ENCODE data around the gene H2BW1. TPM values are rescaled to one million over a fixed set of nuclear protein-coding genes. Genes with fewer than 3 reads are reported as not detected.
"Not testable (repeated sequence)": the region's sequence is repeated elsewhere in the genome, so short reads cannot be mapped to it uniquely, and the experiment has no call there.

Gene H2BW1
- total RNA-seq, 2 experiments from 2014 or later, result not detected

DNA sequence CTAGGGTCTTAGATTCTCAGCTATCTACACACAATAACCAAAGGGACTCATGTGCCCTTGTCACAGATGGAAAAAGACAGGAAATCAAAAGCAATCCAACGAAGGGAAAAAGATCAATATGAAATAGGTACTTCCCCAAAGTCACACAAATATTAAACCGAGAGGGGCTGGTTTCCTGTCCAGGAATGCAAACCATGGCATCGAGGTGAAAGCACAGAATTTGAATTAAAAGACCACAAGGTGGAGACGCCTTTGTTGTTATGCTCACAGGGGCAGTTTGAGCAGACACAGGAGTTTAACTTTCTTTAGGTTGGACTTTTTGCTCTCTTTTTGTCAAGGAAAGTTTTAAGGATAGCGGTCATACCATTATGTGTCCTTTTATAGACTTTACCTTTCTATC lies 14.3 kb downstream of the H2BW1 start:
- no peak for ATAC-seq
- ChIA-PET CTCF (no interaction called here), POLR2A (no interaction called here)
- Mint-ChIP-seq H3K36me3 (ENCODE audit: low read depth) (no peaks in the 10 kb centered on the region), H3K4me1 (ENCODE audit: low read depth) (no peaks in the 10 kb centered on the region), H3K4me3 (no peak overlapping the region), H3K9me3 (no peaks in the 10 kb centered on the region), H3K27me3 (no peaks in the 10 kb centered on the region), H3K27ac (no peak overlapping the region)
- TF ChIP-seq, protein P1, sequence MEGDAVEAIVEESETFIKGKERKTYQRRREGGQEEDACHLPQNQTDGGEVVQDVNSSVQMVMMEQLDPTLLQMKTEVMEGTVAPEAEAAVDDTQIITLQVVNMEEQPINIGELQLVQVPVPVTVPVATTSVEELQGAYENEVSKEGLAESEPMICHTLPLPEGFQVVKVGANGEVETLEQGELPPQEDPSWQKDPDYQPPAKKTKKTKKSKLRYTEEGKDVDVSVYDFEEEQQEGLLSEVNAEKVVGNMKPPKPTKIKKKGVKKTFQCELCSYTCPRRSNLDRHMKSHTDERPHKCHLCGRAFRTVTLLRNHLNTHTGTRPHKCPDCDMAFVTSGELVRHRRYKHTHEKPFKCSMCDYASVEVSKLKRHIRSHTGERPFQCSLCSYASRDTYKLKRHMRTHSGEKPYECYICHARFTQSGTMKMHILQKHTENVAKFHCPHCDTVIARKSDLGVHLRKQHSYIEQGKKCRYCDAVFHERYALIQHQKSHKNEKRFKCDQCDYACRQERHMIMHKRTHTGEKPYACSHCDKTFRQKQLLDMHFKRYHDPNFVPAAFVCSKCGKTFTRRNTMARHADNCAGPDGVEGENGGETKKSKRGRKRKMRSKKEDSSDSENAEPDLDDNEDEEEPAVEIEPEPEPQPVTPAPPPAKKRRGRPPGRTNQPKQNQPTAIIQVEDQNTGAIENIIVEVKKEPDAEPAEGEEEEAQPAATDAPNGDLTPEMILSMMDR (IDR thresholded peaks at IDR 0.05), result no peak
- intact Hi-C loops (cut with micrococcal nuclease), result no loop called here
- no peak for DNase-seq

DNA sequence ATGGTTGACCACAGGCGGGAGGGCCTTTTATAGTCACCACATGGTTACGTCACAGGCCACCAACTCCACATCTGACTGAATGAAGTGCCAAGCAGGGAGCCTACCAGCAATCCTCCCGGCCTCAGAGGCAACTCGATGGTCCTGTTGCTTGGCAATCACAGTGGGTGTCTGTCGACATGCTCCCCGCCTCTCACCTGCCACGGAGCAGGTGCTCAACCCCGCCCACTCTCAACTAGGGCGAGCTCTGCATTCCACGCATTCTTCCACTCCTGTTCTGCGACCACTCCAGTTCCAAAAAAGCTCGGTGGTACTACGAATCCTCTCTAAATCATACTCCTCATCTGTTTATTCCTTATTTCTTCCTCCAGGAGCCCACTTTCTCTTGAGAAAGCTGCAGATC lies 30.0 kb downstream of the H2BW1 start:
- H3K36me3 Mint-ChIP-seq (ENCODE audit: low read depth); ATAC-seq; DNase-seq; H3K4me1 Mint-ChIP-seq (ENCODE audit: low read depth); intact Hi-C loops (cut with micrococcal nuclease); H3K9me3 Mint-ChIP-seq; H3K4me3 Mint-ChIP-seq; H3K27ac Mint-ChIP-seq; POLR2A ChIA-PET; CTCF ChIA-PET; H3K27me3 Mint-ChIP-seq: not testable (repeated sequence)

DNA sequence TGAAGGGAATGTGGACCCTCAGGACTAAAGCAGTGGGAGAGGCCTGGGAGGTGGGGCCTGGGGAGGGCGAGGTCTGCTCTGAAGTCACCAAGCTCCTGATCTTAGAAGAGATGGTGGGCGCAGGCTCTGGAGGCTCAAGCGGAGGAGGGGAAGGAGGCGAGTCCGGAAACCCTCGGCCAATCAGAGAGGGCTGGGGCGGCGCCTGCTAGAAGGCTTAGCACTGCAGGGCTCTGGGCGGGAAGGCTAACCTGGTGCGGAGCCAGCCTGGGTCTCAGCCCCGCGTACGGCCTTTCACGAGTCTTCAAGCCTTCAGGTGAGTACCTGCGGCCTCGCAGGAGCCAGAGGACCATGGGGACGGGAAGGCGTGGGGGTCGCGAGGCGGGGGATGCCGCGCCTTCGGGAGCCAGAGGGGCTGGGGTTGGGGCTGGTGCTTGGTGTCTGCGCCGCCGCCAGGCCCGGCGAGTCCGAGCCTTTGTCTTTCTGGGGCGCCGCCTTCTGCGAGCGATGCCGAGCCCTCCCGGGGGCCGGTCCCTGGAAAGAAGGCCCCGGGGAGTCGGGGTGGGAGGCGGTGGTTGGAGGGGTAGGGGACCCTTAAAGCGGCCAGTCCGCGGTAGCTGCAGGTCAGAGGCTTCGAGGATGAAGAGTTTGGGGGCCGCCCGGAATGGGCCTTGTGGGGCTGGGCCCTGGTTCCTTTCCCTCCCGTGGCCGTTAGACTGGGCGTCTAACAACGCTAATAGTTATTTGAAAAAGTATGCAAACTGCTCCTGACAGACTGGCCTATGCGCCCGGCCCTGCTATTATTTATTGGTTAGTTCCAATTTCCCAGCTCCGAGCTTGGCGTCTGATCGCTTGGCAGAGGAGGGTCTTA lies 50.9 kb downstream of the H2BW1 start, which contains the start of gene TMSB15B:
TMSB15B (plus strand) TSS at position 217 of the 868 bp plus-strand sequence.
- DNase-seq; H3K4me3 Mint-ChIP-seq; POLR2A ChIA-PET; CTCF ChIA-PET; intact Hi-C loops (cut with micrococcal nuclease); H3K4me1 Mint-ChIP-seq (ENCODE audit: low read depth); H3K36me3 Mint-ChIP-seq (ENCODE audit: low read depth); H3K27me3 Mint-ChIP-seq; H3K27ac Mint-ChIP-seq; H3K9me3 Mint-ChIP-seq: not testable (repeated sequence)
- ATAC-seq, result peak; percentile 100

Other genes with a start within 250 kb of the H2BW1 start
- not detected for gene PLP1, start 236.9 kb downstream of the H2BW1 start, total RNA-seq
- under 1 TPM; 0.38 to 0.45 TPM for gene RAB9B, start 181.5 kb downstream of the H2BW1 start, total RNA-seq
- 1 to 10 TPM; 6.7 to 7.2 TPM for gene TMSB15B, start 51.1 kb downstream of the H2BW1 start, total RNA-seq
- gene H2BW2, start 26.2 kb upstream of the H2BW1 start, total RNA-seq, result not detected
- gene TMSB15C, start 62.5 kb upstream of the H2BW1 start, total RNA-seq, result 1 to 10 TPM; 2.0 to 3.9 TPM
- 1 to 10 TPM; 1.5 to 2.6 TPM for gene ZCCHC18, start 98.8 kb upstream of the H2BW1 start, total RNA-seq
- gene SLC25A53, start 143.3 kb upstream of the H2BW1 start, total RNA-seq, result 1 to 10 TPM; 4.4 to 4.7 TPM
- 1 to 10 TPM; 6.9 to 8.0 TPM for gene FAM199X, start 152.7 kb upstream of the H2BW1 start, total RNA-seq
- not detected for gene ESX1, start 241.2 kb upstream of the H2BW1 start, total RNA-seq

All from activated CD8-positive, alpha-beta T cell treated with anti-CD3 and anti-CD28 coated beads for 36 hours (primary cell).